CD4-positive, alpha-beta T cell treated with Interleukin-10 for 1 hour (primary cell): Measurements from ENCODE around the gene RAI14.

ENCODE experiments used
- DNase-seq: peaks from one replicate; pipeline ENCODE4 v3.0.0-alpha.2; 2020

RAI14 gene

DNA sequence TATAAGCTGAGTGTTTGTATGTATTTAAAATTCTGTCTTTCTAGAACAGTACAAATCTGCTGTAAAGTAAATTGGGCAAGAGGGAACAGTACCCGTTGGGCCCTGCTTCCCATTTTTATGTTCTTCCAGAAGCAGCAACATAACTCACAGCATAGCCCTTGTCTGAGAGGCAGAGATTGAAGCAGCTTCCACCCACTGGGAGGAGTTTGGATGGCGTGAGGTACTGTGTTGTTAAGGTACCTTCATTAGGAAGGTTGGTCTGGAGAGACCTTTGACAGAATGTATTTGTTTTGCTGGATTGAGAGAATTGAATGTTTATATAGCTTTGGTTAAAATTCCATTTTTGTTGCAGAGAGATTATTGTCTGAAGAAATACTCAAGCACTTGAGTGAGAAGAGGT lies 24.8 kb downstream of the RAI14 start:
- no peak for DNase-seq

DNA sequence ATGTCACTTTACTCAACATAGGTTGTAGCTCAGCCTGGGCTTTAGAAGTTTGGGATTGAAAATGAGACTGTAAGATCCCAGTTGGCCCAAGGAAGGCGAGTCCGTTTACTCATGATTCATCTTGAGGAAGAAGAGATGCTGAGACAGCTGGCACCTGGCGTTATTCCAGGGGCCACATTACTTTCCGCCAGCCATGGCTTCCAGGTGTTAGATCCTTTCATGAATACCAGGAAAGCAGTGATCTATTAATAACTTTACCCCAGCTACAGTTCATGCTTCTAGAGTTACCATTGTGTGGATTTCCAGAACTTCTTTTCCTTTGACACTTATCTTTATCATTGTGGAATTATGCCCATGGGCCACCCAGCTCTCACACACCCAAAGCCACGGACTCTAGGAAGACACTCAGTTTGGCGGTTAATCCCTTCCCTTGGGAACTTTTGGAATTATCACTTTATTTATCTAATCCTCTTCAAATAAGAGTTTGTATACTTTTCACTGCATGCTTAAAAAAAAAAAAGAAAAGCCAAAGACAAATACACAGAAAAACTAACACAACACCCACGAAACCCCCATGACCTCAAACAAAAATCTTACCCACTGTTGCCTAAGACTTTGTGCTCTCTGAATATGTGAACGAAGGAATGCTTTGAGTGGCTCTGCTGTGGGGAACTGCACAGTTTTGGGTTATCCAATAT lies 26.9 kb downstream of the RAI14 start:
- no peak for DNase-seq

DNA sequence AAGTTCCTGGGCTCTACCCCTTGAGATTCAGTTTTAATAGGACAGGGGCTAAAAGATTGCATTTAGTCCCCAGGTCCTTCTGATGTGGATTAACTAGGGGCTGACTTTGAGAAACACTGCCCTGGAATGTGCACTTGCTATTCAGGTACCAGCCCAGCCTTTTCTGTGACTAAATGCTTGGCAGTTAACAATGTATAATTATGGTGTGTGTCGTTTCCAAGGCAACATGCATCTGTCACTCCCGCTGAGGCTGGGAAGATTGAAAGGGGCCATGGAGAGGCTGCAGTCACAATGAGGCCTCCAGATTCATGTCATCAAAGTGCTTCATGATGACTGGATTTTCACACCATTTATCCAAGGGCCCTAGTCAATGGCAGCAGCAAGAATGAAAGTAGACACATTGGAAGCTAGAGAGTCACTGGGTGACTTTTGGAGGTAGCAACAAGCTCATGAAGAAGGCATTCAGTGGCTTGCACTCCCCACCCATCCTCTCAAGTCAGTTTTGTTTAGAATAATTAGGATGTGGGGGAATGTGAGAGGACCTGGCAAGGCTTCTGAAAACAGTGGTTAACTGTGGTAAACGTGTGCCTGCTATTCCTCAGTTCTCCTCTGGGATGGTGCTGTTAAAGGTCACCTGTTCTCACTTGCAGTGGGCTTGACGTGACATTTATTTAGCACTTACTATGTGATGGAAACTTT lies 28.3 kb downstream of the RAI14 start:
- DNase-seq = no peak

DNA sequence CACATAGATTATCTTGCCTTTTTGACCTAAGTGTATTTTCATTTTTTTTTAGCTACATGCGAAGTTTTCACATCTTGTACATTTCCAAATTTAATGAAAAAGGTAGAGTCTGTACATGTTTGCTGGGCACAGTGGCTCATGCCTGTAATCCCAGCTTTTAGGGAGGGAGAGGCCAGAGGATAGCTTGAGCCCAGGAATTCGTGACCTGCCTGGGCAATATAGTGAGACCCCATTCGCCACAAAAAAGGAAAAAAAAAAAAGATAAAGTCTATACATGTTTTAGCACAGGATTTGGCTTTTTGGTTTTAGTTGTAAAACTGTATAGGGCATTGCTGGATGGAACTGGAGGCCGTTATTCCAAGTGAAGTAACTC lies 28.8 kb downstream of the RAI14 start:
- no peak for DNase-seq

DNA sequence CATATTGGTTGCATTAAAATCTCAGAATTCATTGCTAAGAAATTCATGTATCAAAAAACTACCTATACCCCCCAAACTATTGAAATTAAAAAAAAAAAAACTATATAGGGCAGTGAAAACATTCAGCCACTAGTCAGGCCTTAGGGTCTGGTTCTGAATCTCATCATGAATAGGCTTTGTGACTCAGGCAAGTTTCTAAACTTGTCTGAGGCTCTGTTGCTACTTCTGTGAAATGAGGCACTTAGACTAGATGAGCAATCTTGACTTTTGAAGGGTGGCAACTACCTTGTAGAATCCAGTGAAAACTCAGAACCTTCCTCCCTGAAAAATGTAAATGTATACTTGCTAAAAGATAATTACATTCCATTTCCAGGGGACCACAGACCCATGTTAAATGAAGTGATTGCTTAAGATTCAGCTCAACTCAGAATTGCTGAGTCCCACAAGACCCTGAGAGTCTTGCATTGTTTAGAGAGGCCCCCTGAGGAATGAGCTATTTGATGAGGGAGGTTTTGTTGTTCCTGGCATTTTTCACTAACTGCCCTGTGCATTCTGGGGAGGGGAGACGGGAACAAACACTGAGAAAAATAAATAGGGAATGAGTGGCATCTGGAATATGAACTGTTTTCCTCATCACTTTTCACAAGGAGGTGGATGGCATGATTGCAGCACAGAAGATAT lies 29.5 kb downstream of the RAI14 start:
- DNase-seq = no peak

DNA sequence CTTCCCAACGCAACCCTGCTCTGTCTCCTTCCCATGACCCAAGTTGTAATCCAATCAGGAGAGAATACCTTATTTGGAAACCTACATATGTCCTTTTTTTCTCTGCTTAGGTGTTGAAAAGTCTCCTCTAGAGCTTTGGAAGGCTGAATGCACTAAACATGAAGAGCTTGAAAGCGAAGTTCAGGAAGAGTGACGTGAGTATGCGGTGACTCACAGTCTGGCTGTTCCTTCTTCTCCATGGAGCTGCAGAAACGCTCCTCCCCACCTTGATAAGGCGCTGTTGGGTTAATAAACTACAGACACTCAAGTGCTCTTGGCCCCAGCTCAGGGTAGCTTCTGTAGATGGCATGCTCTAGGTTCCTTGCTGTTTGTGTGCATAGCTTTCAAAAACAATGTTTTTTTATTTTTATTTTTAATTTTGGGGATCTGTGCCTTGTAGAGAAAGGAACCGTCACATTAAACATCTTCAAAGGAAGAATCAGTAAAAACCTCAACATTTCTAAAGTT lies 30.7 kb downstream of the RAI14 start:
- no peak for DNase-seq

DNA sequence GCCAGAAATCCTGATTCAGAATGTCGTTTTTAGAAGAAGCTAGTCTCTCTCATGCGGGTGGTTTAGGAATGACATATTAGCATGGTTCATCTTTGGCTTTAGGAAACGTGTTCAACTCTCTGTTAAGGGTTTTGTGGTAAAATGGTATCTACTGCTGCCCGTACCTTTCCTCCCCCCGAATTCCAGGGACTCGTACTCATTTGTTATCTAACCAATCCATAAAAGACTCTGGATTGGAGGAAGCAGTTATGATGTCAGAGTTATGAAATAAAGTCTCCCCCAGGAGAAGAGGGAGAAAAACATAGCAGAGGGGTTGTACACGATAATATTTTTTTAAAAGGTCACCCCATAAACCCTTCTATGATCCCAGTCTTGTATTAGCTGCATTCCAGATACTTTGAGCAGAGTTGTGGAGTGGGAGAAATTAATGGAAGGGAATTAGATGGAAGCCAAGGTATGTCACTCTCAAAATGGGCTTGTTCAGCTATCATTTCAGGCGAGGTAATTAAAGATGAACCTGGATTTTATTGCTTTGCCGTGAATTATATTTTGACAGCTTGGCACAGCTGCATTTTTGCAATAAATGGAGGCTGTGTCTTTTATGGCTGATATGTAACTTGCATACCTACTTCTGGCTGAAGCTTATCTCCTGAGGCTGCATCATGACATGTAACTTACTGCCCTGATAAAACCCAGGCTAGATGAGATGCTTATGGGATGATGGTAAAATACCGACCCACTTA lies 31.3 kb downstream of the RAI14 start:
- DNase-seq = no peak

DNA sequence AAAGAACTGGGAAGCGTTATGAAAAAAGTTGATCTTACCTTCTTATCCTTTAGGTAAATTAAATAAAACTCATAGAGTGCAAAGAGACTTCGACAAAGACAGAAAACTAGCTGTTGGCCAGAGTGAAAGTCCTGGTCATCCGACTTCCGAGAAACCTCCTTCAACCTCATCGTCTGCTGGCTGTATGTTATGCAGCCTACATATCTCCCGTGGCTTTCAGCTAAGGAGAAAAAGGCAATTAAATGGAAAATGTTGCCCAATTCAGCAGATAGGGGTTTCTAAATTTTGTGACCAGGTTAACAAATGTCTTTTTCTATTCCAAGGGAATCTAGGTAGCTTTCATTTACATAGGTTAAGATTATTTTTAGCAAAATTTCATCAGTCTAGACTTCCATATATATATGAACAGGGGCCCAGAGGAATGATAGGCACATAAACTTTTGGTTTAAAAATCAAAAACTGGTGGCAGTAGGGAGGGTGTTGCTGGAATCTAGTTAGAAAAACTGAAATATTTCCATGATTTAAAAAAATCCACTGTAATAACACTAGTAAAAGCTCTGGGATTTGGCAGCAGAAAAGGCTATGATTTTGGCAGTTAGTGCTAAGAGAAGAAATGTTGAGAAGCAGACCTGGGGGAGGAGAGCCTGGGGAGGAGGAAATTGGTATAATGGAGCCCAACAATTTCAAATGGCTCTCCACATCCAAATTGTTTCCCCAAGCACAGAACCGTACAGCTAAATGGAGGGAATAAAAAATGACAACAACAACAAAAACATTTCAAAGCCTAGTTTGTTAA lies 32.1 kb downstream of the RAI14 start:
- DNase-seq = no peak

DNA sequence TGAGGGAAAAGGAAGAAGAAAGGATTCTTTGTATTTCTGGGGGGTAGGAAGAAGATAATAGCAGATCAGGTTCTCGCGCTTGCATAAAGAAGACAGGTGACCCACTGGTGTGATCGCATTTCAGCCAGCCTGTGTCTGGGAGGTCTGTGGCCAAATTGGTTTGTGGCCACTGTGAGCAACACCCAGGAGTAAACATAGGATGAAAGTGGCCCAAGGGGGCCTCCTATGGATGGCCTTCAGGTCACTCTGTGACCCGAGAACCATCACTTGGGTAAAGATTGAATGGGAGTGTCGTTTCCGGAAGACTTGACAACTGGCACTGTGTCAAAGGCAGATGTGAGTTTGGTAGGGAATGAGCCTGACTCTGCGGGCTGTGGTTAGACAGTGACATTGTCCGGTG lies 34.2 kb downstream of the RAI14 start:
- no peak for DNase-seq

DNA sequence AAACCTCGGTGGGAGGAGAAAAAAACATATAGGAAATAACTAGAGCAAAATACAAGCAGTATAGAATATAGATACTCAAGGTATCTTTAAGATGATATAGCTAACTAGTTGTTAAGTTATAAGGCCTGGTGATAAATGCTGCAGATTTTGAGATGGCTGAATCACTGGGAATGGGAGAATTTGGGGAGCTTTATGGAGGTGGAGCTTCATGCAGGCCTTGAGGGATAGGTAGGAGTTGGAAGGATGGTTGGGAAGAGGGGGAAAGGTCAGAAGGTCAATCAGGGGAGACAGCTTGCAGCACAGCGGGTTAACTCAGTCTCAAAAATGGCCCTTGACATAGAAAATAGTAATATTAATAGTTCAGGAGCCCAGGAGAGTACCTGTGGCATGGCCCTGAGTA lies 34.8 kb downstream of the RAI14 start:
- no peak for DNase-seq

DNA sequence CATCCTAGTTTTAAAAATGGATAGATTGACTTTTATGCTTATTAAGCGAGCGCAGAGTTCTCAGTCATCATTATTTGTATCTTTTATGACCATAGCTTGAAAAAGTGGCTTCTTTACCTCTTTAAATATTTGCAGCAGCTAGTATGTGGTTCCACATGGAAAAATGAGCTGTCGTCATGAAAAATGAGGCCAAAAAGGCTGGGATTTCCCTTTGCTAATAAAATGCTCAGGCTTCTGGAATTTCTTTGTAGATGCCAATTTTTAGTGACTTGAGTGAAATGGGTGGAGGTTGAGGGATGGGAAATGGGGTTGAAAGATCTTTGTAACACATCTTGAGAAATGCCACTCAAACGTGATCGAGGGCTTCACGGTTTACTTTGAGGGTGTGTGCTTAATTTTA lies 35.2 kb downstream of the RAI14 start:
- DNase-seq = no peak

DNA sequence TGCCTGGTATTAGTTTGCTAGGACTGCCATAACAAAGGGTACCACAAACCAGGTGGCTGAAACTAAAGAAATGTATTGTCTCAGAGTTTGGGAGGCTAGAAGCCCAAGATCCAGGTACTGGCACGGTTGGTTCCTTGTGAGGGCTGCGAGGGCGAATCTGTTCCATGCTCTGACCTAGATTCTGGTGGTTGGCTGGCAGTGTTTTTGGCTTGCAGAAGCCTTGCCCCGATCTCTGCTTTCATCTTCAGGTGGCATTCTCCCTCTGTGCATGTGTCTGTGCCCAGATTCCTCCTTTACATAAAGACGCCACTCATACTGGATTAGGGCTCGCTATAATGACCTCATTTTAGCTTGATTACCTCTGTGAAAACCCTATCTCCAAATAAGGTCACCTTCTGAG lies 36.7 kb downstream of the RAI14 start:
- no peak for DNase-seq

DNA sequence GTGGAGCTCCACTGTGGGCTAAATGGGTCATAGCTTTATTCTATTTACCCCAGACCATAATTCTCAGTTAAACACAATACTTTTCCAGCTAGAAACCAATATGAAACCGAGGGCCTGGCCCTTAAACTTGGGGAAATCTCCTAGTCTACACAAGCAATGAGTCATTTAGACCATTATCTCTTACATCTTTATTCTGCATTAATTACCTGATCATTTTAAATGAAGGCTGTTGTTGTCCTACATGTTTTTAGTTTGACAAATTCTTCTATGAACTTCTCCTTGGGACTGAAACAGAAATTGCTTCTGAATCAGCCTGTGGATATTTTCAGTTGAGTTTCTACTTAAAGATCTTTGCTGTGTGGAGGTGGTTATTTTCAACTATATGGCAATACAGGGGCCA lies 37.9 kb downstream of the RAI14 start:
- no peak for DNase-seq

DNA sequence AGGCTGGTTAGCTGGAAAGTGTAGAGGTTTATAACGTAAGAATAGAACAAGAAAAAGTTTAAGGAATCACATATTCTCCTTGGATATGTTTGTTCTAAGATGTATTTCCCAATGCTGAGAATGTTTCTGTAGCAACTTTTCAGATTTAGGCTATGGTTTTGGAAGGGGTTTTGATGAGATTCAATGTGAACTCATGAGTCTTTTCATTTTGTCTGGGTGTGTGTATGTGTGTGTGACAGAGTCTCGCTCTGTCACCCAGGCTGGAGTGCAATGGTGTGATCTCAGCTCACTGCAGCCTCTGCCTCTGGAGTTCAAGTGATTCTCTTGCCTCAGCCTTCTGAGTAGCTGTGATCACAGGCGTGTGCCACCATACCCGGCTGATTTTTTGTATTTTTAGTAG lies 38.6 kb downstream of the RAI14 start:
- DNase-seq = no peak

DNA sequence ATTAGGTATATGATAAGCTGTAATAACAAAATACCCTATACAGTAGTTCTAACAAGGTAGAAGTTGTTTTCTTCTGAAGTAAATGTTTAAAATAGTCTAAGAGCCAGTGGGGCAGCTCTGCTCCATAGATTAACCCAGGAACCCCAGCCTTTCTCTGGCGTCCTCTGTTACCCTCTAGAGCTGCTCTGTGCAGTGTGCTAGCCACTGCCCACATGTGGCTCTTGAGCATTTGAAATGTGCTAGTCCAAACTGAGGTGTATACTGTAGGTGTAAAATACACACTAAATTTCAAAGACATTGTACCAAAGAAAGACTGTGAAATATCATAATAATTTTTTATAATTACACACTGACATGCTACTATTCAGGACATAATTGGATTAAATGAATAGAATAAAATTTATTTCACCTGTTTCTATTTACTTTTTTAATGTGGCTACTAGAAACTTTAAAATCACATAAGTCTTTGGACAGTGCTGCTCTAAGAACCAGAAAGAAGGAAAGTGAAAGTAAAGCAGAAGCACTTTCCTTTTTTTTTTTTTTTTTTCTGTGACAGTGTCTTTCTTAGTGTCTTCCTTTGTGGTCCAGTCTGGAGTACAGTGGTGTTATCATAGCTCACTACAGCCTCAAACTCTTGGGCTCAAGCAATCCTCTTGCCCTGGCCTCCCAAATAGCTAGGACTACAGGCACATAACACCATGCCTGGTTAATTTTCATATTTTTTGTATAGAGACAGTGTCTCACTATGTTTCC lies 39.3 kb downstream of the RAI14 start:
- no peak for DNase-seq

DNA sequence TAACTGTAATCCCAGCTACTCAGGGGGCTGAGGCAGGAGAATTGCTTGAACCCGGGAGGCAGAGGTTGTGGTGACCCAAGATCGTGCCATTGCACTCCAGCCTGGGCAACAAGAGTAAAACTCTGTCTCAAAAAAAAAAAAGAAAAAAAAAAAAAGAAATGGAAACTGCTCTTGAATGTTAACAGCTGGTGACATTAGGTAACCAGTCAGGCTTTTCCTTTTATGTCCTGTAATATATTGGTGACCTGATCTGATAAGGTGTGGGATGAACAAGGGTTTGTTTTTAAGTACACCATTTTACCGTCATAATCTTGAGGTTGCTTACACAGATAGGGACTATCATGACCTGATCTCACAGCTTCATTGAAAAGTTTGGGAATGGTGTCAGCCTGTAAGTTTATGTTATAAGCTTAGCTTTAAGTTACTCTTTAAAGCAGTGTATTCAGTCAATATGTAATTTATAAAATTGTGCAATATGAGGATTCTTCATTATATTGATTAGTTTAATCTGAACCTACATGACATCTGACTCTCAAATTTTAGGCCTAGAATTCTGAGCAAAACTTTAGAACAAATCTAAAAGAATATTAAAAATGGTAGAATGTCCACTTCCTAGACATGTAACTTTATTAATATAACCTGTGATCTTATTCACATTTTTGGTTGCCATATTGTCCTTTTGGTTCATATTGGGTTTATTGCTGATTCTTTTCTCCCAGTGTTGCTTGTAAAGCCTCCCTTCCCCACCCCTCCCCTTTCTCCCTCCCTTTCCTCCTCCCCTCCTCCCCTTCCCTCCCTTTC lies 41.4 kb downstream of the RAI14 start:
- no peak for DNase-seq

DNA sequence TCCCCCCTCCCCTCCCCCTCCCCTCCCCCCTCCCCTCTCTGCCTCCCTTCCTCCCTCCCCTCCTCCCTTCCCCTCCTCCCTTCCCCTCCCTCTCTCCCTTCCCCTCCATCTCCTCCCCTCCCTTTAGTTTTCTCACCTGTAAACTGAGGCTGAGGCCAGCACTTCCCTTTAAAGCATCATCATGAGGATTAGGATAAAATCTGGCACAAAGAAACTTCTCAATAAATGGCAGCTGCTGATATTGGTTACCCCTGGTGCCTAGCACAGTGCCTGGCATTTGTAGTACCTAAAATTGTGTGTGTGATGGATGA lies 41.9 kb downstream of the RAI14 start:
- DNase-seq = no peak

DNA sequence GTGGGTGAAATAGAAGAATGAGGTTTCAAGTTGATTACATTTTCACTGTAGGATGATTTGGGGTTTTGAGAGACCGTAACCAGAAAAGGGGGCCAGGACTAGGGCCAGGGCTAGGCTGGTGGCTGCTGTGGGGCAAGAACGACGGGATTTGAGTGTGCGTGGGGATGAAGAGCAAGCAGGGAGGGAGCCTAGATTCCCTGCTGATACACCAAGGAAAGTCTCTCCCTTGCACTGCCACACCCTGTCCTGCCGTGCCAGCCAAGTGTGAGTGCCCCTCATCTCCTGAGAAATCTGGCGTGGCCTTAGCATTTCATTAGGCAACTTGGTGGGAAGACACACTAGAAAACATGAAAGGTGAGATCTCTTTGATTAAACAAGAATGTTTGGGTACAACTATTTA lies 42.6 kb downstream of the RAI14 start:
- DNase-seq = no peak

DNA sequence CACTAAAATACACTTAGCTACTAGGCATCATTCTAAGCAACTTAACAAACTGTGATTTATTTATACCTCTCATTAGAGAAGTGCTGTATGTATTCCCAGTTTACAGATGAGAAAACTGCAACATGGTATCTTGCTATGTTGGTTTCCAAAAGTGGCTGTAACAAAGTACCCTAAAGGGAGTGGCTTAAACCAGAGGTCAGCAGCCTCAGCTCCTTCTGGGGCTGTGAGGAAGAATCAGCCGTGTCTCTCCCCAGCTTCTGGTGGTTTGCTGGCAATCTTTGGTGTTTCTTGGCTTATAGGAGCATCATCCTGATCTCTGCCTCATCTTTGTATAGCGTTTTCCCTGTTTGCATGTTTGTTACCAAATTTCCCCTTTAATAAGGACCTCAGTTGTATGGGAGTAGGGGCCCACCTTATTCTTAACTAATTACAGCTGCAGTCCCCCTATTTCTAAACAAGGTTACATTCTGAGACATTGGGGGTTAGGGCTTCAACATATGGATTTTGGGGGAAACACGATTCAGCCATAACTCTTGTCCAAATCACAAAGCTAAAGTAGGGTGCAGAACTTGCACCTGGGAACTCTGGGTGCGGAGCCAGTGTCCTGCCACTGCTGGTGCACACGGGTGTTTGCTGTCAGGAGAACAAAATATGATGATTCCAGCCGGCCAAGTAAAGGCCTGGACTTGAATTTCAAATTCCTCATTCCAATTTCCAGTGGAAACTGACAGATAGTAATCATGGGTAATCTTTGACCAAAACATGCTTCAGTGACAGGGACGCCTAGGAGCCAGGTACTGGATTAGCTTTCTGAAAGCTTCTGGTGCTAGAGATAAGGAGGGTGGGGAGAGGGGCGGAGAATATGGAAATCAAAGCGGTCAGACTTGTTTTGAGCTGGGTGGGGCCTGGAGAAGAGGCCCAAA lies 43.3 kb downstream of the RAI14 start:
- DNase-seq = no peak

DNA sequence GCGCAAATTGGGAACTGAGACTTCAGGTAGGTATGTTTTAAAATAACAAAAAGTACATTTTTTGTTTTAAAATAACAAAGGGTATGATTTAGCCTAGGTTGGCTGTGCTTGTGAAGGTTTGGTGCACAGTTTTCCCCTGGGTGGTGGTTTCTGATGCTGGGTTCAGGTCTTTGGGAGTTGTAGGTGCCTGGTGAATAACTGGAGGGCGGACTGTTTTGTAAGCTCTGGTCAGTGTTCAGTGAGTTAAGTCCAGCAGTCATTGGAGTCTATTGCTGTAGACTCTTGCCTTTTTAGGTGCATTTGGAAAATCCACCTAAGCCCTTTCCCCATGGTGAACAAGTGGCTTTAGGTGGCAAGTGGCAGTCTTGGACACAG lies 43.9 kb downstream of the RAI14 start:
- DNase-seq = no peak
